ENCODE results near the gene GPATCH4.

Gene GPATCH4

DNA sequence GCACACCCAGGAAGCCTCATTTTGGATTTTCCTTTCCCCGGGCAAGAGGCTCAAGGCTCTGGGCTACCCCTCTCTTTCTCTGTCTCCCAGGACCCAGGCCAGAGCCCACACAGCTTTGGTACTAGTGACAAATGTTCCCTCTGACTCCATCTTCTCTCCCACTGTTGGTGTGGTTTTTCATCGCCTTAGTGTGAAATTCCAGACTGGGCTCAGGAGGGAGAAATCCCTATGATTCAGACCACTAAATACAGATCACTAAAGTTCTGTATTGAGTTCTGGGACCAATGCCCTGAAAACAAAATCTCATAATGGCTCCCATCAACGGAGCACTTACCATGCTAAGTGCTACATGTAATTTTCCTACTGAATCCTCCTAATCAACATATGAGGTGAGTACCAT, 55.0 kb downstream of the GPATCH4 start:
- DNase-seq (ENCODE audit: insufficient read length, low spot score) (no peak), FAIRE-seq (no peak)
- TF ChIP-seq TAF1 (IDR thresholded peaks at IDR 0.05; ENCODE audit: low read depth, low read length), result no peak
- no peak for TF ChIP-seq POLR2AphosphoS5 (IDR thresholded peaks at IDR 0.05; ENCODE audit: low read depth, low read length)
- TF ChIP-seq POU2F2 (IDR thresholded peaks at IDR 0.05; ENCODE audit: low read depth, low read length), result no peak
- TF ChIP-seq POLR2A (IDR thresholded peaks at IDR 0.05; ENCODE audit: low read depth, low read length), result no peak
- TF ChIP-seq SPI1 (IDR thresholded peaks at IDR 0.05; ENCODE audit: low read depth, low read length), result no peak
- TF ChIP-seq PAX5 (IDR thresholded peaks at IDR 0.05; ENCODE audit: insufficient read depth, low read length, severe bottlenecking), result no peak

DNA sequence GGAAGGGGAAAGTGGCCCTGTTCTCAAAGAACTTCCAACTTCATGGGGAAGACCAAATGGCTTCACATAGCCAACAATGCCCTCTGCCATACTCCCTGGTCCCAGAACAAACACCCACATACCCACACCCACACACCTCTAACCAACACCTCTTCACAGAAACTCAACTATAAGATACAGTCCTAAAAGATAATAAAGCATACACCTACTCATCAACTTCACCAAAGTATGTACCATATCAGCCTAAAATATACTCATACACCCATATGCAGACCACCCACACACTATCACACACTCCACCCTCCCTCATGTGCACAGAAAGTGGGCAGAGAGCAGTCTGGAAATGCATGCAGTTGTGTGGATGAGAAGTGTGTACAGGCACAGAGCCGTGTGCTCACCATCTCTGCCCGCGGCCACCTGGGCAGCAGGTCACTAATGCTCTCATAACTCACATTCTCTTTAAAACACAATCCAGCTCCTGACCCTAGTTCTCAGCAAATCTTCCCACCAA, 56.6 kb downstream of the GPATCH4 start:
- peak; percentile 45 for FAIRE-seq
- DNase-seq (ENCODE audit: insufficient read length, low spot score), result no peak
- TF ChIP-seq POLR2A (IDR thresholded peaks at IDR 0.05; ENCODE audit: low read depth, low read length), result no peak
- no peak for TF ChIP-seq SPI1 (IDR thresholded peaks at IDR 0.05; ENCODE audit: low read depth, low read length)
- no peak for TF ChIP-seq POLR2AphosphoS5 (IDR thresholded peaks at IDR 0.05; ENCODE audit: low read depth, low read length)
- no peak for TF ChIP-seq POU2F2 (IDR thresholded peaks at IDR 0.05; ENCODE audit: low read depth, low read length)
- no peak for TF ChIP-seq PAX5 (IDR thresholded peaks at IDR 0.05; ENCODE audit: insufficient read depth, low read length, severe bottlenecking)
- TF ChIP-seq TAF1 (IDR thresholded peaks at IDR 0.05; ENCODE audit: low read depth, low read length), result no peak

All from GM12891 (cell line).